GM19238 (cell line): ENCODE data around the gene AUTS2.

ENCODE experiments used
- DNase-seq: peaks from one replicate; pipeline ENCODE4 v3.0.0; 2011; ENCODE audit warnings: low spot score; ENCODE audit not compliant: insufficient read length

AUTS2 gene

GRCh38 chr7:70523249-70523988 lies 925.1 kb downstream of the AUTS2 start:
- no peak for DNase-seq

- DNase-seq: no peak
Observed at GRCh38 chr7:70523989-70524351, 925.7 kb downstream of the AUTS2 start.

- no peak for DNase-seq
Observed at GRCh38 chr7:70525991-70526390, 927.7 kb downstream of the AUTS2 start.

GRCh38 chr7:70527520-70528115 lies 929.3 kb downstream of the AUTS2 start:
- DNase-seq: no peak

GRCh38 chr7:70529436-70529835 lies 931.2 kb downstream of the AUTS2 start:
- DNase-seq: no peak

GRCh38 chr7:70529914-70530585 lies 931.8 kb downstream of the AUTS2 start:
- DNase-seq: no peak

GRCh38 chr7:70533614-70534013 lies 935.3 kb downstream of the AUTS2 start:
- no peak for DNase-seq

GRCh38 chr7:70539205-70539604 lies 940.9 kb downstream of the AUTS2 start:
- no peak for DNase-seq

- DNase-seq: no peak
Observed at GRCh38 chr7:70539617-70540016, 941.3 kb downstream of the AUTS2 start.

GRCh38 chr7:70540641-70541040 lies 942.4 kb downstream of the AUTS2 start:
- no peak for DNase-seq

GRCh38 chr7:70542750-70543376 lies 944.6 kb downstream of the AUTS2 start:
- no peak for DNase-seq

GRCh38 chr7:70544016-70544415 lies 945.7 kb downstream of the AUTS2 start:
- DNase-seq: no peak

GRCh38 chr7:70545214-70545613 lies 946.9 kb downstream of the AUTS2 start:
- no peak for DNase-seq

GRCh38 chr7:70552141-70552540 lies 953.9 kb downstream of the AUTS2 start:
- DNase-seq: no peak

- no peak for DNase-seq
Observed at GRCh38 chr7:70553364-70553763, 955.1 kb downstream of the AUTS2 start.

GRCh38 chr7:70554646-70555045 lies 956.4 kb downstream of the AUTS2 start:
- no peak for DNase-seq

- no peak for DNase-seq
Observed at GRCh38 chr7:70556761-70557160, 958.5 kb downstream of the AUTS2 start.

GRCh38 chr7:70557338-70557737 lies 959.1 kb downstream of the AUTS2 start:
- DNase-seq: no peak

- DNase-seq: no peak
Observed at GRCh38 chr7:70559815-70560214, 961.5 kb downstream of the AUTS2 start.

GRCh38 chr7:70563960-70564359 lies 965.7 kb downstream of the AUTS2 start:
- DNase-seq: no peak

- no peak for DNase-seq
Observed at GRCh38 chr7:70565721-70566370, 967.6 kb downstream of the AUTS2 start.

GRCh38 chr7:70566671-70567070 lies 968.4 kb downstream of the AUTS2 start:
- DNase-seq: no peak
